IgD-negative memory B cell (primary cell): ENCODE results near the gene WNT3. TPM values are rescaled to one million over a fixed set of nuclear protein-coding genes. Genes with fewer than 3 reads are reported as not detected.
A peak's percentile ranks its signal among the peaks of the same experiment; 100 is the strongest.
"Not testable (repeated sequence)": the region's sequence is repeated elsewhere in the genome, so short reads cannot be mapped to it uniquely, and the experiment has no call there.

Experiments
- H3K27ac Mint-ChIP-seq, 3 donors: one replicate each; pipeline ENCODE4 v1.8.0; 2020 to 2022; ENCODE audit warnings: mild to moderate bottlenecking in 3 of 3, mixed read lengths in 3 of 3, moderate library complexity in 1 of 3
- H3K27me3 Mint-ChIP-seq: one replicate; pipeline ENCODE4 v1.8.0; 2021; ENCODE audit warnings: mixed read lengths
- H3K36me3 Mint-ChIP-seq: one replicate; pipeline ENCODE4 v1.8.0; 2020; ENCODE audit warnings: mild to moderate bottlenecking, mixed read lengths
- H3K4me1 Mint-ChIP-seq, 3 donors: one replicate each; pipeline ENCODE4 v1.8.0; 2020 to 2022; ENCODE audit warnings: mixed read lengths in 3 of 3, mild to moderate bottlenecking in 1 of 3
- H3K4me3 Mint-ChIP-seq, 4 donors: one replicate each; pipeline ENCODE4 v1.8.0; 2020 to 2022; ENCODE audit warnings: mild to moderate bottlenecking in 4 of 4, mixed read lengths in 4 of 4, moderate library complexity in 3 of 4
- H3K9me3 Mint-ChIP-seq, 3 donors: one replicate each; pipeline ENCODE4 v1.8.0; 2020 to 2021; ENCODE audit warnings: mixed read lengths in 3 of 3, mild to moderate bottlenecking in 1 of 3
- polyA plus RNA-seq: library from polyadenylated mRNA; unstranded; fragments of 300-500 nt; fragmentation: Illumina TruSeq; gene quantifications from one replicate; pipeline ENCODE4 v1.2.3, GENCODE V29; 2021

The WNT3 gene
- polyA plus RNA-seq, 1 donor from 2014 or later = 0.14 TPM

GRCh38 chr17:46811978-46812583 lies 6.4 kb downstream of the WNT3 start:
- Mint-ChIP-seq H3K4me1 (peaks cover 0 to 3% (median 2%) of the 10 kb centered on the region in 3 donors), H3K4me3 (no peak overlapping the region), H3K27ac (no peak overlapping the region), H3K9me3 (no peaks in the 10 kb centered on the region), H3K27me3 (peaks cover 30% of the 10 kb centered on the region), H3K36me3 (no peaks in the 10 kb centered on the region)

- Mint-ChIP-seq H3K4me3 (no peak overlapping the region), H3K4me1 (no peaks in the 10 kb centered on the region), H3K9me3 (no peaks in the 10 kb centered on the region), H3K27ac (no peak overlapping the region), H3K36me3 (no peaks in the 10 kb centered on the region), H3K27me3 (peaks cover 19% of the 10 kb centered on the region)
Observed at GRCh38 chr17:46810837-46811236, 7.7 kb downstream of the WNT3 start.

- Mint-ChIP-seq H3K27ac (no peak overlapping the region), H3K9me3 (peaks cover 0 to 3% (median 0%) of the 10 kb centered on the region in 3 donors), H3K4me1 (no peaks in the 10 kb centered on the region), H3K4me3 (no peak overlapping the region), H3K27me3 (peaks cover 12% of the 10 kb centered on the region), H3K36me3 (peaks cover 2% of the 10 kb centered on the region)
Observed at GRCh38 chr17:46809110-46809571, 9.4 kb downstream of the WNT3 start.

- Mint-ChIP-seq H3K27ac (no peak overlapping the region), H3K27me3 (peaks cover 5% of the 10 kb centered on the region), H3K4me3 (peak overlapping the region in 1 of 4 donors; percentile 58), H3K9me3 (peaks cover 0 to 3% (median 0%) of the 10 kb centered on the region in 3 donors), H3K36me3 (peaks cover 2% of the 10 kb centered on the region), H3K4me1 (no peaks in the 10 kb centered on the region)
Observed at GRCh38 chr17:46805771-46806170, 12.7 kb downstream of the WNT3 start.

- H3K27ac Mint-ChIP-seq = no peak overlapping the region
Observed at GRCh38 chr17:46803544-46803943, 14.9 kb downstream of the WNT3 start.

GRCh38 chr17:46802800-46803199 lies 15.7 kb downstream of the WNT3 start:
- Mint-ChIP-seq H3K9me3 (peaks cover 0 to 5% (median 0%) of the 10 kb centered on the region in 3 donors), H3K4me1 (no peaks in the 10 kb centered on the region), H3K36me3 (peaks cover 2% of the 10 kb centered on the region), H3K27me3 (peaks cover 2% of the 10 kb centered on the region), H3K4me3 (no peak overlapping the region), H3K27ac (no peak overlapping the region)

More at GRCh38 chr17:46803544-46803943, 14.9 kb downstream of the WNT3 start:
- peaks cover 2% of the 10 kb centered on the region for H3K27me3 Mint-ChIP-seq
- H3K36me3 Mint-ChIP-seq = peaks cover 2% of the 10 kb centered on the region
- no peak overlapping the region for H3K4me3 Mint-ChIP-seq
- no peaks in the 10 kb centered on the region for H3K4me1 Mint-ChIP-seq
- peaks cover 0 to 5% (median 0%) of the 10 kb centered on the region in 3 donors for H3K9me3 Mint-ChIP-seq

GRCh38 chr17:46800573-46800972 lies 17.9 kb downstream of the WNT3 start:
- peaks cover 0 to 5% (median 0%) of the 10 kb centered on the region in 3 donors for H3K9me3 Mint-ChIP-seq
- H3K4me1 Mint-ChIP-seq = no peaks in the 10 kb centered on the region
- no peak overlapping the region for H3K4me3 Mint-ChIP-seq
- no peak overlapping the region for H3K27ac Mint-ChIP-seq
- H3K27me3 Mint-ChIP-seq = peaks cover 4% of the 10 kb centered on the region
- peaks cover 4% of the 10 kb centered on the region for H3K36me3 Mint-ChIP-seq

GRCh38 chr17:46796956-46797530 lies 21.4 kb downstream of the WNT3 start:
- H3K27me3 Mint-ChIP-seq = peaks cover 10% of the 10 kb centered on the region
- no peaks in the 10 kb centered on the region for H3K4me1 Mint-ChIP-seq
- H3K36me3 Mint-ChIP-seq = peaks cover 2% of the 10 kb centered on the region
- H3K9me3 Mint-ChIP-seq = peaks cover 0 to 2% (median 0%) of the 10 kb centered on the region in 3 donors
- no peak overlapping the region for H3K27ac Mint-ChIP-seq
- no peak overlapping the region for H3K4me3 Mint-ChIP-seq

GRCh38 chr17:46796524-46796923 lies 22.0 kb downstream of the WNT3 start:
- Mint-ChIP-seq H3K36me3 (peaks cover 2% of the 10 kb centered on the region), H3K27ac (no peak overlapping the region), H3K4me3 (no peak overlapping the region), H3K27me3 (peaks cover 12% of the 10 kb centered on the region), H3K4me1 (no peaks in the 10 kb centered on the region), H3K9me3 (peaks cover 0 to 2% (median 0%) of the 10 kb centered on the region in 3 donors)

GRCh38 chr17:46796084-46796483 lies 22.4 kb downstream of the WNT3 start:
- Mint-ChIP-seq H3K27ac (no peak overlapping the region), H3K36me3 (peaks cover 2% of the 10 kb centered on the region), H3K4me1 (no peaks in the 10 kb centered on the region), H3K9me3 (peaks cover 0 to 2% (median 0%) of the 10 kb centered on the region in 3 donors), H3K4me3 (no peak overlapping the region), H3K27me3 (peaks cover 12% of the 10 kb centered on the region)

- no peaks in the 10 kb centered on the region for H3K4me1 Mint-ChIP-seq
- H3K27me3 Mint-ChIP-seq = peaks cover 16% of the 10 kb centered on the region
- no peak overlapping the region for H3K4me3 Mint-ChIP-seq
- H3K36me3 Mint-ChIP-seq = peaks cover 2% of the 10 kb centered on the region
- H3K27ac Mint-ChIP-seq = no peak overlapping the region
- H3K9me3 Mint-ChIP-seq = peaks cover 0 to 4% (median 0%) of the 10 kb centered on the region in 3 donors
Observed at GRCh38 chr17:46795379-46795952, 23.0 kb downstream of the WNT3 start.

GRCh38 chr17:46794318-46794717 lies 24.2 kb downstream of the WNT3 start:
- Mint-ChIP-seq H3K4me3 (no peak overlapping the region), H3K4me1 (peaks cover 0 to 3% (median 0%) of the 10 kb centered on the region in 3 donors), H3K27me3 (peaks cover 16% of the 10 kb centered on the region), H3K9me3 (peaks cover 0 to 4% (median 0%) of the 10 kb centered on the region in 3 donors), H3K36me3 (peaks cover 2% of the 10 kb centered on the region), H3K27ac (no peak overlapping the region)

- peaks cover 0 to 6% (median 0%) of the 10 kb centered on the region in 3 donors for H3K9me3 Mint-ChIP-seq
- no peak overlapping the region for H3K27ac Mint-ChIP-seq
- no peak overlapping the region for H3K4me3 Mint-ChIP-seq
- H3K36me3 Mint-ChIP-seq = peaks cover 2% of the 10 kb centered on the region
- H3K4me1 Mint-ChIP-seq = peaks cover 0 to 3% (median 0%) of the 10 kb centered on the region in 3 donors
- H3K27me3 Mint-ChIP-seq = peaks cover 17% of the 10 kb centered on the region
Observed at GRCh38 chr17:46793541-46793940, 25.0 kb downstream of the WNT3 start.

GRCh38 chr17:46793023-46793422 lies 25.5 kb downstream of the WNT3 start:
- H3K9me3 Mint-ChIP-seq, H3K4me3 Mint-ChIP-seq, H3K27ac Mint-ChIP-seq, H3K36me3 Mint-ChIP-seq, H3K4me1 Mint-ChIP-seq: not testable (repeated sequence)
- peaks cover 17% of the 10 kb centered on the region for H3K27me3 Mint-ChIP-seq

- Mint-ChIP-seq H3K9me3 (peaks cover 0 to 6% (median 0%) of the 10 kb centered on the region in 3 donors), H3K36me3 (peaks cover 2% of the 10 kb centered on the region), H3K4me3 (no peak overlapping the region), H3K27me3 (peaks cover 17% of the 10 kb centered on the region), H3K27ac (no peak overlapping the region), H3K4me1 (peaks cover 0 to 3% (median 0%) of the 10 kb centered on the region in 3 donors)
Observed at GRCh38 chr17:46792071-46792470, 26.4 kb downstream of the WNT3 start.
